ENCODE data around the gene APCDD1L. TPM values are rescaled to one million over a fixed set of nuclear protein-coding genes. Genes with fewer than 3 reads are reported as not detected.

Gene APCDD1L
- total RNA-seq, 2 donors from 2014 or later: not detected

DNA sequence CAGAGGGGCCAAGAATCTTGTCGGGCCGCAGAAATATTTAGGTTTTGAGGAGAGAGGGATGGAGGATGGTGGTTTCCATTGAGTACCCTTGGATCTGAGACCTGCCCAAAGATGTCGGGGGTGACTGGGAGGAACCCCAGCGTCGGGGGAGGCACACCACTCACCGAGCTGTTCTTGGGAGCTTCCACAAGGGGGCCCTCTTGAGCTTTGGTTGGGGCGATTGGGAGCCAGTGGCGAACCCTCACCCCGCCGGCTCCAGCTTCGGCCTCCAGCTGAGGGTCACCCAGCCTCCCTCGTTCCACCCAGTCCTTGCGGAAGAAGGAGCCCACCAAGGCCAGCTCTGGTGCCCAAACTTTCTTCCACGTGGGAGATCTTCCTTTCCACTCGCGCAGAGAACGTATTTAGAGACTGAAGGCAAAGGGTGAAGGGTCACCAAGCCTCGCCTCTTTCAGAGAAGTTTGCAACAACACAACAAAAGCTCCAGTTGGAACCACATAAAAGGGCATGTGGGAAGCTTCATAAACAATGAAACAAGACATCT, 33.6 kb downstream of the APCDD1L start:
- H3K9me3 Mint-ChIP-seq: peaks cover 5% of the 10 kb centered on the region
- H3K36me3 Mint-ChIP-seq: peaks cover 12% of the 10 kb centered on the region
- peaks cover 8 to 13% of the 10 kb centered on the region in 2 donors for H3K27me3 Mint-ChIP-seq
- ATAC-seq: peak in 1 of 2 donors; percentile 44
- H3K4me3 Mint-ChIP-seq: no peak overlapping the region
- peaks cover 0 to 2% of the 10 kb centered on the region in 2 donors for H3K4me1 Mint-ChIP-seq (ENCODE audit: low read depth in 2 of 2)
- no peak for DNase-seq (ENCODE audit: low spot score)
- H3K27ac Mint-ChIP-seq: no peak overlapping the region

DNA sequence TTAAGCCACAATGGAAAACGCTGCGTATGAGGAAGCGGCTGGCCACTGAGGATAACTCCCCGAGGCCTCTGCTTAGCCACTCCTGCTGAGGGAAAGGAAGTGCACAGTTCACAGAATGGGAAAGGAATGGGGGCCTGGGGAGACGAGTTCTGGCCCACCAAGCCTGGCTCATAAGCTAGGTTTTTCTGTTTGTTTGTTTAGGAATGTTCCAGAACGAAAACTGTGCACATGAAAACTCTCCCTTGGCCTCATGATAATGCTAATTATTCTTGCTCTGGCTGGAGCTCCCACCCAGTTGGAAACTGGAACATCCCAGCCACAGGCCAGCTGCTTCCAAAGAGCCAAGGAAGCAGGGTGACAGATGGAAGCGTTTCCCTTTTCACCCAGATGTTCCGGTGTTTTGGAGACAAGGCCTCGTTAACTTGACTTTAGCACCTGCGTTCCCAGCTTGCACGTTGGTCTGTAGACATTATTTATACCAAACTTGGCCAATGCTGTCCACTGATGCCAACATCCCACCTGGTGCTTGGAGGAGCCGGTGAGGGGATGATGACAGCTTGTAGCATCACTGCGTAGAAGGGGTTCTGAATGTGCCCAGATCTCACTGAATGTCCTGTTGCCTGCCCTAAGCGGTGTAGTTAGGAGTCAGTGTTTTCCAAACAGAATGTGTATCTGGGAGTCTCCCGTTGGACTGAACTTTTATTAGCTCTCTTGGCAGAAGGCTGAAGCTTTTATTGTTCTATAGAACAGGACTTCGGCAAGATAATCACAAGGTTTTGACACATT, 34.5 kb downstream of the APCDD1L start:
- Mint-ChIP-seq H3K4me1 (ENCODE audit: low read depth in 2 of 2) (peaks cover 0 to 2% of the 10 kb centered on the region in 2 donors), H3K27ac (no peak overlapping the region), H3K27me3 (peaks cover 0 to 8% of the 10 kb centered on the region in 2 donors), H3K4me3 (no peak overlapping the region), H3K36me3 (peaks cover 4% of the 10 kb centered on the region), H3K9me3 (no peaks in the 10 kb centered on the region)
- DNase-seq (ENCODE audit: low spot score) (no peak), ATAC-seq (no peak)

DNA sequence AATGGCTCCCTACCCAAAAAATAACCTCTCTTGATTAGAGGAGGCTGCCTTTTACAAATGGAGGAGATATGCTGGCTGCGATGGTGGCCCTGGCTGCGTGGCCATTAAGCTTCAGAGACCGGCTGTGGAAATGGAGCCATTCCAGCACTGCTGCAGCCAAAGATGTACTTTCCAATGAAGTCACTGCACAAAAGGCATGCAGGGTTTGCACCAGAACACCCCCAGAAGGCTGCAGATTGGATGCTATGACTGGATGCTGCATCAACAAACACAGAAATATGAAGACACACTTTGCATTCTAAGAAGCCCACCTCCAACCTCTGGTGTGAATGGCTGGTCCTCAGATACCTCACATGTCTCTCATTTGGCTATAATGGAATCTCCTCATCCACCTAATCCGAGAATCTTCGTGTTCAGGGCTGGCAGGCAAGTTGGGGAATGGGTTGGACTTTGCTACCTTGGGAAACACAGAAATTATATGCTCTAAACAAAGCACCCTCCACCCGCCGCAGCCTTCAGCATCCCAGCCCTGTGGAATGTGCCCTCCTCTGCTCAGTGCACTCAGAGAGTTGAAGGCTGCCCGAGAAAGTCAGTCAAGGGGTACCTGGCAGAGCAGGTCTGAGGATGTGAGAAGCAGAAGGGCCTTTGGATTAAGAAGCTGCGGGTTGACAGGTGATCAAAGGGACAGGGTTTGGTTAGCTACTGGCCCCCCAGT, 35.3 kb downstream of the APCDD1L start:
- H3K27ac Mint-ChIP-seq: no peak overlapping the region
- H3K36me3 Mint-ChIP-seq: no peaks in the 10 kb centered on the region
- H3K4me1 Mint-ChIP-seq (ENCODE audit: low read depth in 2 of 2): peaks cover 0 to 2% of the 10 kb centered on the region in 2 donors
- no peak for ATAC-seq
- no peak overlapping the region for H3K4me3 Mint-ChIP-seq
- no peaks in the 10 kb centered on the region for H3K9me3 Mint-ChIP-seq
- no peak for DNase-seq (ENCODE audit: low spot score)
- H3K27me3 Mint-ChIP-seq: peaks cover 0 to 8% of the 10 kb centered on the region in 2 donors

DNA sequence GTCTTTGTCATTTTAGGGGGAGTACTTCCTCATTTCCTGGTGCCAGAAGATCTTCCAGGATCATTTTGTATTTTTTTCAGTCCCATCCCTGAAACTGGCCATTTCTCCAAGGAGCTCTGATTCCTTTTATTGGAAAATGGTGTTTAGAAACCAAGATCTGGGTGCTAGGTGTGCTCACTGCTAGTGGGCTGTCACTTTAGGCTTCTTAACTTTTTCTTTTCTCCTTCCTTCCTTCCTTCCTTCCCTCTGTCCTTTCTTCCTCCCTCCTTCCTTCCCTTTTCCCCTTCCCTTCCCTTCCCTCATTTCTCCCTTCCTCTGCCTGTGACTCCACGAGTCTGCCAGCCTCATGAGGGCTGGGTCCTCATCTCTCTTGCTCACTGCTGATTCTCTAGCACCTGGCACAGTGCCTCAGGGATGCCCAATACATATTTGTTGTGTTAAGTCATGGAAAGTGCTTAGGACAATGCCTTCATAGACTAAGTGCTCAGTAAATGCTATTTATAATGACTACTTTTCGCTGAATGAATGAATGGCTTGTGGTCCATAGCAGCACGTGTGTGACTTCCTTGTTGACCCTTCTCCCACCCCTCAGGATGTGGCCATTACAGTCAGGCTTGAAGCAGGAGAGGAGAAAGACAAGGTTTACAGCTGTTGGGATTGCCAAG, 36.9 kb downstream of the APCDD1L start:
- Mint-ChIP-seq H3K27me3 (peaks cover 0 to 8% of the 10 kb centered on the region in 2 donors), H3K36me3 (no peaks in the 10 kb centered on the region), H3K4me1 (ENCODE audit: low read depth in 2 of 2) (peaks cover 0 to 2% of the 10 kb centered on the region in 2 donors), H3K27ac (no peak overlapping the region), H3K4me3 (no peak overlapping the region), H3K9me3 (no peaks in the 10 kb centered on the region)
- DNase-seq (ENCODE audit: low spot score) (no peak), ATAC-seq (no peak)

DNA sequence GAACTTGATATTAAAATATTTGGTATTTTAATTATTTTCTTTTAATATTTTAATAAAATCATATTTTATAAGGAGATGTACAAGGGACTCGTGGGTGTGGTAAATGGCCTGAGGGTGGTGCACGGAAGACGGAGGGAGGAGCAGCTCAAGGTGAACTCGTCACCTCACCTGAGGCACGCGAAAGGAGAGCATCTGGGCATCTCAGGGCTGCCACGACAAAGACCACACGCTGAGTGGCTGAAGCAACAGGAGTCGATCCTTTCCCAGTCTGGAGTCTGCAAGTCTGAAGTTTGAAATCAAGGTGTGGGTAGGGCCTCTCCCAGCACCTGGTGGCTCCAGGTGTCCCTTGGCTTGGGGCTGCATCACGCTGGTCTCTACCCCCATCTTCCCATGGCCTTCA, 39.7 kb downstream of the APCDD1L start:
- Mint-ChIP-seq H3K27ac (no peak overlapping the region), H3K9me3 (no peaks in the 10 kb centered on the region)

DNA sequence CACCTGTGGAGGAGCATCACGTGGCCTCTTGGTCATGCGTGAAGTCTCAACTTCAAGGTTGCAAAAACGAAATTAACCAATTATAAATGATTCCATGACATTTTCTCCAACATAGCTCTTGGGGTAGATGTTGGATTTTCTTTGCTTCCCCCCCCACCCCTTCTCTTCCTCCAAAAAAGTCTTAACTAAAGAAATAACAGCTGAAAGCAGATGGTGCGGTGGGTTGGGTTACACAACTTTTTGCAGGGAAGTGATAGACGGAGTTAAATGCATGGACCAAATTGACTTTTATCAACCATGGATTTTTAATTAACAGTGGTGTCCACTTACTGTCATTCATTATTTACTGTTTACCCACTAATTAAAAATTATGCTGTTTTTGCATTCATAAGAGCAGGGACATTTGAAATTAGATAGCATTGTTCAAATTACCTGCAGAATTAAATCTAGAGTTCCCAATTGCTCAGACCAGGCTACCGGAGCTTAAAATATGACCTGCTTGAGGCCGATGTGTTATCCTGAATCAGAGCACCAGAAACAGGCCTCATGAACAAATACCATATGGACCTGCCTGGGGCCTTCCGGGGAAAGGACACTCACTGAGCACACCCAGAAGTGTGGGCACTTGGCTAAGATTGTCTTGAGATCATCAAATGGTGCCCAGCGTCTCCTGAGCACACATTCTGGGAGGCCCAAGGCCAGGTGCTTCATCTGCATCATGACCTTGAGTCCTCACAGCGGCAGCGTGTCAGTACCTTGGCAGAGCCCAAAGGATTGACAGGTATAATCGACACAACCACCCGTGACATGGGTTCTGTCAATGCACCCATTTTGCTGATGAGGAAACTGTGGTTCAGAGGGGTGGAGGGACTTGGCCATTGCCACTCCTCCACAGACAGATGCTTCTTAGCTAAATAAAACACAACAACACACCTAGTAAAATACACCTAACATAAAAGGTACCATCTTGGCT, 41.5 kb downstream of the APCDD1L start:
- H3K9me3 Mint-ChIP-seq: no peaks in the 10 kb centered on the region
- ATAC-seq: no peak
- no peak overlapping the region for H3K4me3 Mint-ChIP-seq
- no peaks in the 10 kb centered on the region for H3K4me1 Mint-ChIP-seq (ENCODE audit: low read depth in 2 of 2)
- H3K27ac Mint-ChIP-seq: no peak overlapping the region
- no peak for DNase-seq (ENCODE audit: low spot score)
- peaks cover 0 to 2% of the 10 kb centered on the region in 2 donors for H3K27me3 Mint-ChIP-seq
- H3K36me3 Mint-ChIP-seq: no peaks in the 10 kb centered on the region

More for the DNA sequence above, 39.7 kb downstream of the APCDD1L start:
- no peak for DNase-seq (ENCODE audit: low spot score)
- Mint-ChIP-seq H3K4me1 (ENCODE audit: low read depth in 2 of 2) (no peaks in the 10 kb centered on the region), H3K36me3 (no peaks in the 10 kb centered on the region), H3K4me3 (no peak overlapping the region), H3K27me3 (no peaks in the 10 kb centered on the region)
- no peak for ATAC-seq

DNA sequence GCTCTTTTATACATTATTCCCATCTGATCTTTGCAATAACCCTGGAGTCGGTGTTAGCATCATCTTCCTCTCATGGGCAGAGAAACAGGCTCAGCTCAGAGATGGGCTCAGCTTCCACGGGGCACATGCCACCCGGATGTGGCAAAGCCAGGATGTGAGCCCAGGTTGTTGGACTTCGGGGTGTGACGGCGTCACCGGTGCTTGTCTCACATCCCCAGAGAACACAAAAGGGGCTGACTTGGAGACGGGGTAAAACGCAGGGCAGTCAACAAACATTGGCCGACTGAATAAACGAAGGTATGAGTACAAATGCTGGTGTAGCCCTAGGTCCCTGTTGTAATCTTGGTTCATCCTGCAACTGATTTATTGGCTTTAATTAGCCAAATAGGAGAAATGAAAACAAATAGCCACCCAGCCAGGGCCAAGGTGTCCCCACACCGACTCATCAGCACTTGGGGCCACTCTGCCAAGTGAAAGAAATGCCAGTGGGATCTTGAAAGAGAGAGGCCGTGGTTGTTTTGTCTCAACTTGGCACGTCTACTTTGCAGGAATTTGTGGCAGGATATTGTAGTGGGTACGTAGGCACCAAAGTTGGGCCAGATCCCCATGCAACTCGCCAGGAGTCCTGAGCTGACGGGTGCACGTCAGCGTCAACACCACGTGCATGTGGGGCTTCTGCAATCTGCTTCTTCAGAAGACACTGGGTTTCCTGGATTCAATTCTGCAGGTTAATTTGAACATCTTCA, 42.8 kb downstream of the APCDD1L start:
- Mint-ChIP-seq H3K4me1 (ENCODE audit: low read depth in 2 of 2) (no peaks in the 10 kb centered on the region), H3K36me3 (no peaks in the 10 kb centered on the region), H3K4me3 (no peak overlapping the region), H3K27me3 (peaks cover 0 to 2% of the 10 kb centered on the region in 2 donors), H3K27ac (no peak overlapping the region), H3K9me3 (no peaks in the 10 kb centered on the region)
- no peak for DNase-seq (ENCODE audit: low spot score)
- no peak for ATAC-seq

DNA sequence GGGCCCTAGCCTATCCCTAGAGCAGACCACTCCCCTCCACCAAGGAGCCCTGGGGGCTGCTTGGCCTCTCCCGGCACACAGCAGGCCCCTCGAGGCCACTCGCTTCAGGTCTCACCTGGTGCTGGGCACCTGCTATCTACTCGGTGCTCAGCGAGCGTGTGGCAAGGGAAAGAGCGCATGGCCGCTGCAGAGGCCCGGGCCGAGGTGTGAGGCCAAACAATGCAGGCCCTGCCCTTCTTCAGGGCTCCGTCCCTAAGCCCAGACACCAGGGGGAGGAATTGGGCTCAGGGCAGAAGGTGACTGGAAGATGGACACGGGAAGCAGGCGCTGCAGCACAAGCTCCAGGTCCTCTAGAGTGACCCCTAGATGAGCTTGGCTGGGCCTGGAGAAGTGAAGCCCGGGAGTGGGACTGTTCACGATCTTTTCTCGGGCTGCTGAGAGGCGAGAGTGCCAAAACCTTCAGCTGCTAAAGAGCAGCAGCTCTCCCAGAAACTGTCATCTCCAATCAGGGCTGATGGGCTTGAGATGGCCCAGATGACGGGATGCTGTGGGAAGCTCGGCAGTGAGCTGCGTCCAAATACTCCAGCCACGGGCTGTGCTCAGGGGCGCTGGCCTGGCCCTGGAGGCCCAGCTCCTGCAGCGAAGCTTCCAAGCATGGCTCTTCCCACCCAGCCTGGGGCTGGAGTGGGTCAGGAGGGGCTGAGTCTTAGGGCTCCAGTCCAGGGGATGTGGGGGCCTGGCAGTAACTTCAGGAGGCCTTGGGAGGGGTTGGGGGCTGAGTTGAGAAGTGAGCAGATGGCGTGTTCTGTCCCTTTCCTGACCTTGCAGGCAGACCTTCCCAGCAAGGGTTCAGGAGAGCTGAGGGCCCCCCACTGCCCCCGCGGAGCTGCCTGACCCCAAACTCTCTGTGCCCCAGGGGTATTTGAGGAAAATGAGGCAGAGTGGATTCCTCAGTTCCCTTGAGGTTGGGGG, 43.7 kb downstream of the APCDD1L start:
- no peaks in the 10 kb centered on the region for H3K9me3 Mint-ChIP-seq
- H3K36me3 Mint-ChIP-seq: no peaks in the 10 kb centered on the region
- peaks cover 0 to 3% of the 10 kb centered on the region in 2 donors for H3K27me3 Mint-ChIP-seq
- H3K4me3 Mint-ChIP-seq: no peak overlapping the region
- H3K4me1 Mint-ChIP-seq (ENCODE audit: low read depth in 2 of 2): no peaks in the 10 kb centered on the region
- no peak for ATAC-seq
- no peak for DNase-seq (ENCODE audit: low spot score)
- no peak overlapping the region for H3K27ac Mint-ChIP-seq

DNA sequence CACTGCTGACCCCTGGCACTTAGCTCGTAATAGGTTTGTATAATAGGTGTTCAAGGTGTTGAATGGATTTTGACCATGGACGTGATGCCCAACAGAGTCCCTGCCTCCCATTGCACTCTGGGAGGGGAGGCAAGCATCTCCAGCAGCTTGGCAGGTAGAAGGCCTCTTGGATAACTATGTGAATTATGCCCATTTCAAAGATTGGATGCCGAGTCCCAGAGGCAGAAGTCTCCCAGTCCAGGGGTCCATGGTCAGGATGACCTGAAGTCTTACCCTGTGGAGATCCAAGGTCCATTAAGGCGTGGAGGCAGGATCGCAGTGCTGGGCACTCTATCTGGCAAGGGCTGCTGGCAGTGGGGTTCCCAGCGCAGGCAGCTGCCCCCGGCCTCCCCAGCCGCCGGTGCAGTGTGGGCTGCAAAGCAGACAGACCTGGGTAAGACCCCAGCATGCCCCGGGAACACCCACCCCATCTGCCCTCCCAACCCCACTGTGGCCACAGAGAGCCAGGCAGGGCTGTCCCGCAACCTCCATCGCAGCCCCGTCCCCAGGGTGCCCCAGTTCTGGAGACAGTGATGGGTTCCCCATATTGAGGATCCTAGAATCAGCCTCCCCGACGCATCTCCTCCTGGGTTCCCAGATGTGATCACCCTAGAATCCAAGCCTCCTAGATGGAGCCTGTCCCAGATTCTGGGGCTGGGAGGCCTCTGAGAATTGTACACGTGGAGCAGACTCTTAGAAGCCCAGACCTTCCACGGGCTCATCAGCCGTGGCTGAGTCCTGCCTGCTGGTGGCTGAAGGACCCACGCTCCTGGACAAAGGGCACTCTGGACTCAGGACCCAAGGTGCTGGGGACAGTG, 44.6 kb downstream of the APCDD1L start:
- ATAC-seq: no peak
- no peaks in the 10 kb centered on the region for H3K4me1 Mint-ChIP-seq (ENCODE audit: low read depth in 2 of 2)
- no peak for DNase-seq (ENCODE audit: low spot score)
- H3K9me3 Mint-ChIP-seq: no peaks in the 10 kb centered on the region
- H3K27ac Mint-ChIP-seq: no peak overlapping the region
- no peaks in the 10 kb centered on the region for H3K36me3 Mint-ChIP-seq
- no peak overlapping the region for H3K4me3 Mint-ChIP-seq
- H3K27me3 Mint-ChIP-seq: peaks cover 0 to 5% of the 10 kb centered on the region in 2 donors

DNA sequence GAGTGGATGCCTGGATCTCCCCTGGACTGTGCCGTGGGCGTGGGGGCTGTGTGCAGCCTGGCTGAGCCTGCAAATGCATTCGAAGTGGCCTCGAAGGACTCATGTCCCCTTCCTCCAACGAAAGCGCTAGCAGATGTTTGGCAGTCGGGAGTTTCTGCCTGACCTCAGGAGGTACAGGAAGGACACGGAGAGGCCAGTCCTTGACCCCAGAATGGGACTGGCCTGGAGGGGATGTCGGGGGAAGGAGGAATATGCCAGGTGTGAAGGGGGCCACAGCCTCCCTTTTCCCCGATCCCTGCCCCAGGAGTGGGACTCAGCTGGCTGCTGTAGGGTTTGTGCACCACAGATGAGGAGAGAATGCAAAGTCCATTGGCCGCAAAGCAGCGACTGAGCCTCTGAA, 45.6 kb downstream of the APCDD1L start:
- no peak overlapping the region for H3K4me3 Mint-ChIP-seq
- DNase-seq (ENCODE audit: low spot score) (no peak), ATAC-seq (no peak)
- no peaks in the 10 kb centered on the region for H3K4me1 Mint-ChIP-seq (ENCODE audit: low read depth in 2 of 2)
- H3K27ac Mint-ChIP-seq: no peak overlapping the region
- H3K9me3 Mint-ChIP-seq: no peaks in the 10 kb centered on the region
- H3K27me3 Mint-ChIP-seq: peaks cover 0 to 5% of the 10 kb centered on the region in 2 donors
- no peaks in the 10 kb centered on the region for H3K36me3 Mint-ChIP-seq
